Natural killer cell (primary cell): ENCODE data around the gene IZUMO4. TPM values are rescaled to one million over a fixed set of nuclear protein-coding genes. Genes with fewer than 3 reads are reported as not detected.
A peak's percentile ranks its signal among the peaks of the same experiment; 100 is the strongest.

Experiments
- ATAC-seq, 3 donors: fragments of 150-1000 bp in 2 of 3; fragments of 200-7000 bp in 1 of 3; cut with Tn5 transposase; 1 replicate in 1 of 3; 2 replicates in 2 of 3; pipeline ENCODE4 v1.10.0; 2021; ENCODE audit warnings: mild to moderate bottlenecking in 2 of 3, moderate library complexity in 2 of 3
- DNase-seq, 2 donors: peaks; one replicate each; pipeline versions ENCODE4 v3.0.0 to v3.0.0-alpha.2; 2013 to 2021; ENCODE audit warnings: mixed read lengths in 1 of 2
- H3K27ac ChIP-seq: one replicate; pipeline ENCODE4 v1.5.1; 2013; ENCODE audit warnings: mild to moderate bottlenecking, low read length
- H3K27me3 ChIP-seq: one replicate; pipeline ENCODE4 v1.6.1; 2013; ENCODE audit warnings: low read length; ENCODE audit not compliant: control insufficient read depth, insufficient read depth
- H3K36me3 ChIP-seq: one replicate; pipeline ENCODE4 v1.6.1; 2013; ENCODE audit warnings: low read length; ENCODE audit not compliant: control insufficient read depth, insufficient read depth
- H3K4me1 ChIP-seq: one replicate; pipeline ENCODE4 v1.6.1; 2013; ENCODE audit warnings: low read length; ENCODE audit not compliant: control insufficient read depth, insufficient read depth
- H3K4me3 ChIP-seq: one replicate; pipeline ENCODE4 v1.5.1; 2013; ENCODE audit warnings: low read length
- H3K9me3 ChIP-seq: one replicate; pipeline ENCODE4 v1.6.1; 2013; ENCODE audit warnings: low read length; ENCODE audit not compliant: control insufficient read depth, insufficient read depth
- H3K27ac Mint-ChIP-seq, 2 donors: one replicate each; pipeline ENCODE4 v1.8.0; 2022; ENCODE audit warnings: mild to moderate bottlenecking in 2 of 2, mixed read lengths in 2 of 2, moderate library complexity in 1 of 2
- H3K27me3 Mint-ChIP-seq, 2 donors: one replicate each; pipeline ENCODE4 v1.8.0; 2022; ENCODE audit warnings: low read depth in 2 of 2, mixed read lengths in 2 of 2
- H3K36me3 Mint-ChIP-seq: one replicate; pipeline ENCODE4 v1.8.0; 2022; ENCODE audit warnings: mixed read lengths
- H3K4me1 Mint-ChIP-seq, 2 donors: one replicate each; pipeline ENCODE4 v1.8.0; 2022; ENCODE audit warnings: mixed read lengths in 2 of 2
- H3K4me3 Mint-ChIP-seq: one replicate; pipeline ENCODE4 v1.8.0; 2022; ENCODE audit warnings: mild to moderate bottlenecking, moderate library complexity, mixed read lengths
- H3K9me3 Mint-ChIP-seq, 2 donors: one replicate each; pipeline ENCODE4 v1.8.0; 2022; ENCODE audit warnings: mixed read lengths in 2 of 2
- WGBS: methylation state at CpG from one replicate; pipeline ENCODE4 v1.1.7; 2013; ENCODE audit warnings: missing lambda C conversion rate; ENCODE audit not compliant: insufficient coverage; 5-methylcytosine and 5-hydroxymethylcytosine counted together
- intact Hi-C: fragments of 100-400 bp; cut with micrococcal nuclease; formaldehyde crosslinking; loops from one replicate; pipeline ENCODE4 v1.14.2; 2022
- total RNA-seq, 4 donors: library from RNA; stranded (reverse); fragments of 120-200 nt in 1 of 4; gene quantifications; one replicate each; pipeline versions ENCODE4 v1.2.3 to v1.2.4, GENCODE V29; 2013 to 2022
- TF ChIP-seq, protein P1 (sequence below): fragments of 200-600 bp; IDR thresholded peaks from one replicate; pipeline ENCODE4 v1.8.0; 2022; ENCODE audit warnings: antibody characterized with exemption

Gene IZUMO4
- total RNA-seq, 3 donors from 2014 or later (not counting 1 experiment from before 2014, with no cell fraction given) = 3.3 to 7.6 (median 7.1) TPM

DNA sequence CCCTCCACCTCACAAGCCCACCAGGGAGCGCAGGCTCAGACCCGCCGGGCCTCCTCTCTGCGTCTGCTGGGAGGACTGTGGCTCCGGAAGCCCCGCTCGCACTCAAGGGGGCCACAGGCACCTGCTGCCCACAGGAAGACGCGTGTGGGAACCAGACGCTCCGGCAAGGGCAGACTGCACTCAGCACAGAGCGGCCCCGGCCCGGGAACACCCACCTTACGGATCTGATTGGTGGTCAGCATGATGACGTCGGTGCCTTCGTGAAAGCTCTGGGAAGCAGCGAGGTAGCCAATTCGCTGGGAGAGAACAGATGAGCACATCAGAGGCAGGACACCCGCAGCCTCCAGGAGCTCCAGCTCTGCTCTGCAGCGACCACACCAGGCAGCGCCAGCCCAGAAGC is 40.1 kb downstream of the IZUMO4 start:
- Histone ChIP-seq H3K9me3 (no peaks in the 10 kb centered on the region), H3K4me3 (no peak overlapping the region), H3K27ac (no peak overlapping the region), H3K36me3 (peaks cover 39% of the 10 kb centered on the region), H3K27me3 (no peaks in the 10 kb centered on the region), H3K4me1 (peaks cover 5% of the 10 kb centered on the region)
- Mint-ChIP-seq H3K4me1 (peaks cover 0 to 4% of the 10 kb centered on the region in 2 donors), H3K9me3 (no peaks in the 10 kb centered on the region), H3K36me3 (no peaks in the 10 kb centered on the region), H3K4me3 (no peak overlapping the region), H3K27me3 (no peaks in the 10 kb centered on the region), H3K27ac (no peak overlapping the region)
- DNase-seq (no peak), ATAC-seq (no peak)
- intact Hi-C loops = no loop called here
- TF ChIP-seq, protein P1, sequence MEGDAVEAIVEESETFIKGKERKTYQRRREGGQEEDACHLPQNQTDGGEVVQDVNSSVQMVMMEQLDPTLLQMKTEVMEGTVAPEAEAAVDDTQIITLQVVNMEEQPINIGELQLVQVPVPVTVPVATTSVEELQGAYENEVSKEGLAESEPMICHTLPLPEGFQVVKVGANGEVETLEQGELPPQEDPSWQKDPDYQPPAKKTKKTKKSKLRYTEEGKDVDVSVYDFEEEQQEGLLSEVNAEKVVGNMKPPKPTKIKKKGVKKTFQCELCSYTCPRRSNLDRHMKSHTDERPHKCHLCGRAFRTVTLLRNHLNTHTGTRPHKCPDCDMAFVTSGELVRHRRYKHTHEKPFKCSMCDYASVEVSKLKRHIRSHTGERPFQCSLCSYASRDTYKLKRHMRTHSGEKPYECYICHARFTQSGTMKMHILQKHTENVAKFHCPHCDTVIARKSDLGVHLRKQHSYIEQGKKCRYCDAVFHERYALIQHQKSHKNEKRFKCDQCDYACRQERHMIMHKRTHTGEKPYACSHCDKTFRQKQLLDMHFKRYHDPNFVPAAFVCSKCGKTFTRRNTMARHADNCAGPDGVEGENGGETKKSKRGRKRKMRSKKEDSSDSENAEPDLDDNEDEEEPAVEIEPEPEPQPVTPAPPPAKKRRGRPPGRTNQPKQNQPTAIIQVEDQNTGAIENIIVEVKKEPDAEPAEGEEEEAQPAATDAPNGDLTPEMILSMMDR = no peak
- 96% methylated on average over 23 of the region's 23 CpGs for WGBS

DNA sequence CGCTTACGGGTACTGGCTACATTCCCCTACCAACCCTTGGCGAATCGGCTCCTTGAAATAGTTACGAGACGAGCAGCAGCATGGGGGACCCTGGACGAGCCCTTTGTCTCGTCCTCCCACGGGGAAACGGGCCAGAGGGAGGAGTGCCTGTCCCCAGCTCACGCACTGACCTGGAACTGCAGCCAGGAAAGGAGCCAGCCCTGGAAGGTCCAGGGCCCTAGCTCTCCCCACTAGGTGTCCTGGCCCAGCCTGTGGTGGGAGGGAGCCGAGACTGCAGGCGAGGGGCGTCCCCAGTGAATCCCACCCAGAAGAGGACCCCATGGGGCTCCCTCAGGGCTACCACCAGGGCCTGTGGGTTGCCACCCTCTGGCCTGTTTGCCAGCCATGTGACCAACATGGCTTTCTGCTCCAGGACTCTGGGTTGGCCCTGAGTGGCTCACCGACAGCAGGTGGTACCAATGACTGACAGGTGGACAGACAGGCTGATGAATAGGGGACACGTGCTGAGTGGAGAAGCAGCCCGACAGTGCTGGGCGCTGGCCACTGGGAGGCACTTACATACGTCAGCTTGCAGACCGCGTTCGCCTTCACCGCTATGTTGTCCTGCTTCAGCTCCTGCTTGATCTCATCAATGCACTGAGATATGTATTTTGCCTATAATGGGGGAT is 41.5 kb downstream of the IZUMO4 start:
- TF ChIP-seq, protein P1 = no peak
- Mint-ChIP-seq H3K4me3 (no peak overlapping the region), H3K27me3 (no peaks in the 10 kb centered on the region), H3K4me1 (peaks cover 0 to 4% of the 10 kb centered on the region in 2 donors), H3K9me3 (no peaks in the 10 kb centered on the region), H3K36me3 (no peaks in the 10 kb centered on the region), H3K27ac (peak overlapping the region in 1 of 2 donors; percentile 22)
- no peak overlapping the region for H3K4me3 ChIP-seq
- ATAC-seq = no peak
- H3K36me3 ChIP-seq = peaks cover 26% of the 10 kb centered on the region
- H3K4me1 ChIP-seq = peaks cover 5% of the 10 kb centered on the region
- DNase-seq = no peak
- WGBS = 98% methylated on average over 23 of the region's 23 CpGs
- no peaks in the 10 kb centered on the region for H3K27me3 ChIP-seq
- intact Hi-C loops = no loop called here
- no peaks in the 10 kb centered on the region for H3K9me3 ChIP-seq
- H3K27ac ChIP-seq = no peak overlapping the region

DNA sequence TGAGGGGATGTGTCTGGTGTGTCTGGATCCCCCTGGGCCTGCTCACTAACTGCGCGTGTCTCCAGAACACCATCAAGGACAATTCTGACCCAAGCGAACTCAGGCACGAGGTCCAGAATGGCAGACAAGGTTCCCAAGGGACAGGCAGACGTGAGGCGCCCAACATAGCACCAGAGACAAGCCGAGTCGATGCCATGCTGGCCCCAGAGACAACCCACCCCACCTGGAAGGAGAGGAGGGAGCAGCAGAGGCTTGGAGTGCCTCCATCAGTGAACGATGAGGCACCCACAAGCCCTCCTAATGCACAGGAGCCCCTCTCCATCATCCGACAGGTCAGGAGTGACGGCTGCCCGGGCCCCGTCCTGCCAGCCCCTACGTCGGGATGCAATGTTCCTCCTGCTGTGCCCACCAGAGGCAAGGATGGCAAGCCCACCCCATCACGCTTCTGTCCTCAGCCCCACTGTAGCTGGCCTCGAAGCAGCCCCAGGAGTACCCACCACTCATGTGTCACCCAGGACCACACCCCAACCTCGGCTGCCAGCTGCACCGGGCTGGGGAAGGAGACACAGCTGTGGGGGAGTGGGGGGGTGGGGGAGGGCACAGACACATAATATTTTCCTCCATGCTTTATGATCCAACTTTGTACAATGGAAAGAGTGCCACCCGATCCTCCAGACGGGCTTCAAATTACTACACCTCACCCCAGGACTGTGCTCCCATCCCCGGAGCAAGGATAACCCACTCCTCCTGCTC is 42.8 kb downstream of the IZUMO4 start:
- no peaks in the 10 kb centered on the region for H3K9me3 Mint-ChIP-seq
- H3K4me1 Mint-ChIP-seq = peaks cover 0 to 10% of the 10 kb centered on the region in 2 donors
- H3K9me3 ChIP-seq = no peaks in the 10 kb centered on the region
- H3K27me3 ChIP-seq = no peaks in the 10 kb centered on the region
- TF ChIP-seq, protein P1 = no peak
- no peak for ATAC-seq
- intact Hi-C loops = no loop called here
- H3K27ac Mint-ChIP-seq = no peak overlapping the region
- no peaks in the 10 kb centered on the region for H3K36me3 Mint-ChIP-seq
- H3K27me3 Mint-ChIP-seq = no peaks in the 10 kb centered on the region
- peaks cover 8% of the 10 kb centered on the region for H3K4me1 ChIP-seq
- WGBS = 93% methylated on average over 20 of the region's 22 CpGs
- H3K4me3 Mint-ChIP-seq = no peak overlapping the region
- peaks cover 26% of the 10 kb centered on the region for H3K36me3 ChIP-seq
- no peak overlapping the region for H3K27ac ChIP-seq
- no peak for DNase-seq
- H3K4me3 ChIP-seq = no peak overlapping the region
